Neural cell (in vitro differentiated cells): ENCODE data around the gene ANKRD45. TPM values are rescaled to one million over a fixed set of nuclear protein-coding genes. Genes with fewer than 3 reads are reported as not detected.
"Not testable (repeated sequence)": the region's sequence is repeated elsewhere in the genome, so short reads cannot be mapped to it uniquely, and the experiment has no call there.

ENCODE experiments used
- H2AFZ ChIP-seq: fragments of 200-600, 300-800 bp; sonication (generic), shearing (Covaris generic); 2 replicates; pipeline ENCODE4 v1.6.0; 2014; ENCODE audit warnings: low read depth, mild to moderate bottlenecking, antibody characterized with exemption, low read length, moderate library complexity
- H3F3A ChIP-seq: fragments of 200-600 bp; shearing (Covaris generic); 2 replicates; pipeline ENCODE4 v1.6.1; 2016; ENCODE audit warnings: mild to moderate bottlenecking, moderate library complexity, mixed read lengths, antibody characterized with exemption, low read length; ENCODE audit not compliant: insufficient read depth, poor library complexity, severe bottlenecking
- H3K27ac ChIP-seq: fragments of 200-600, 300-800 bp; sonication (generic), shearing (Covaris generic); 2 replicates; pipeline ENCODE4 v1.5.1; 2014; ENCODE audit warnings: mild to moderate bottlenecking, low read length, moderate library complexity
- H3K27me3 ChIP-seq: fragments of 300-800, 200-600 bp; sonication (generic), shearing (Covaris generic); 2 replicates; pipeline ENCODE4 v1.6.0; 2014; ENCODE audit warnings: mild to moderate bottlenecking, low read depth, low read length, moderate library complexity; ENCODE audit not compliant: insufficient read depth
- H3K36me3 ChIP-seq: fragments of 300-800, 200-600 bp; sonication (generic), shearing (Covaris generic); 2 replicates; pipeline ENCODE4 v1.5.1; 2014; ENCODE audit warnings: mild to moderate bottlenecking, antibody characterized with exemption, low read length, moderate library complexity; ENCODE audit not compliant: insufficient read depth
- H3K4me2 ChIP-seq: fragments of 300-800, 200-600 bp; sonication (generic), shearing (Covaris generic); 2 replicates; pipeline ENCODE4 v1.6.0; 2014; ENCODE audit warnings: mild to moderate bottlenecking, low read length
- H3K4me3 ChIP-seq: fragments of 300-800, 200-600 bp; sonication (generic), shearing (Covaris generic); 2 replicates; pipeline ENCODE4 v1.5.1; 2014; ENCODE audit warnings: mild to moderate bottlenecking, low read length, moderate library complexity
- H3K79me2 ChIP-seq: fragments of 200-600 bp; shearing (Covaris generic); replicated peaks from 2 replicates; pipeline ENCODE4 v1.6.0; 2014; ENCODE audit warnings: mild to moderate bottlenecking, low read length, moderate library complexity; ENCODE audit not compliant: insufficient read depth
- H3K9ac ChIP-seq: fragments of 300-800, 200-600 bp; sonication (generic), shearing (Covaris generic); 2 replicates; pipeline ENCODE4 v1.6.1; 2016; ENCODE audit warnings: mild to moderate bottlenecking, low read length, mixed read lengths
- H3K9me2 ChIP-seq: fragments of 200-600 bp; shearing (Covaris generic); 2 replicates; pipeline ENCODE4 v1.6.1; 2016; ENCODE audit warnings: mild to moderate bottlenecking, low read length, mixed read lengths; ENCODE audit not compliant: insufficient read depth
- H3K9me3 ChIP-seq: fragments of 200-600, 300-800 bp; sonication (generic), shearing (Covaris generic); 2 replicates; pipeline ENCODE4 v1.6.1; 2016; ENCODE audit warnings: mild to moderate bottlenecking, mixed run types, low read length, moderate library complexity, mixed read lengths
- H4K20me1 ChIP-seq: fragments of 200-600 bp; shearing (Covaris generic); 2 replicates; pipeline ENCODE4 v1.6.1; 2016; ENCODE audit warnings: mild to moderate bottlenecking, mixed run types; ENCODE audit not compliant: insufficient read depth
- EP300 ChIP-seq: fragments of 450-650 bp; conservative IDR thresholded peaks from 2 replicates; pipeline ENCODE4 v1.6.1; 2014; ENCODE audit warnings: antibody characterized with exemption, mild to moderate bottlenecking, moderate library complexity; ENCODE audit not compliant: poor library complexity, severe bottlenecking
- EZH2 ChIP-seq: fragments of 200-600, 300-800 bp; shearing (Covaris generic), sonication (generic); IDR thresholded peaks from 2 replicates; pipeline ENCODE4 v1.6.1; 2014; ENCODE audit warnings: antibody characterized with exemption, low read length, borderline replicate concordance, mild to moderate bottlenecking; ENCODE audit not compliant: insufficient read depth, poor library complexity, severe bottlenecking
- MXI1 ChIP-seq: fragments of 450-650 bp; conservative IDR thresholded peaks from 2 replicates; pipeline ENCODE4 v1.6.1; 2014; ENCODE audit warnings: antibody characterized with exemption, mild to moderate bottlenecking; ENCODE audit not compliant: poor library complexity, severe bottlenecking
- RAD21 ChIP-seq: fragments of 450-650 bp; conservative IDR thresholded peaks from 2 replicates; pipeline ENCODE4 v1.6.1; 2014; ENCODE audit warnings: antibody characterized with exemption, mild to moderate bottlenecking, moderate library complexity
- REST ChIP-seq: IDR thresholded peaks from 2 replicates; pipeline ENCODE4 v1.6.1; 2012; ENCODE audit warnings: borderline replicate concordance
- SMC3 ChIP-seq: fragments of 450-650 bp; conservative IDR thresholded peaks from 2 replicates; pipeline ENCODE4 v1.6.1; 2014; ENCODE audit warnings: antibody characterized with exemption, mild to moderate bottlenecking, moderate library complexity; ENCODE audit not compliant: poor library complexity
- TAF1 ChIP-seq: IDR thresholded peaks from 2 replicates; pipeline ENCODE4 v1.6.1; 2012; ENCODE audit warnings: low read depth
- polyA plus RNA-seq: library from polyadenylated mRNA; depleted of rRNA; stranded (reverse); fragments of >200 nt; gene quantifications from 2 replicates; pipeline ENCODE4 v1.2.3, GENCODE V29; 2014
- TF ChIP-seq, protein P1 (sequence below): fragments of 450-650 bp; IDR thresholded peaks from 2 replicates; pipeline ENCODE4 v1.5.1; 2014; ENCODE audit warnings: antibody characterized with exemption, mild to moderate bottlenecking, moderate library complexity; ENCODE audit not compliant: poor library complexity, severe bottlenecking

ANKRD45 gene
- polyA plus RNA-seq, 1 donor from 2014 or later, result 8.7 TPM

GRCh38 chr1:173682184-173682583 lies 12.5 kb upstream of the ANKRD45 start:
- Histone ChIP-seq H3K9me2 (no peaks in the 10 kb centered on the region), H3K36me3 (no peaks in the 10 kb centered on the region), H4K20me1 (no peaks in the 10 kb centered on the region), H3K27me3 (no peaks in the 10 kb centered on the region), H3K4me2 (no peak overlapping the region), H3K9me3 (no peaks in the 10 kb centered on the region), H3K9ac (no peak overlapping the region), H3K27ac (no peak overlapping the region), H2AFZ (no peak overlapping the region), H3K4me3 (no peak overlapping the region), H3F3A (no peaks in the 10 kb centered on the region), H3K79me2 (no peaks in the 10 kb centered on the region)
- TF ChIP-seq, protein P1, sequence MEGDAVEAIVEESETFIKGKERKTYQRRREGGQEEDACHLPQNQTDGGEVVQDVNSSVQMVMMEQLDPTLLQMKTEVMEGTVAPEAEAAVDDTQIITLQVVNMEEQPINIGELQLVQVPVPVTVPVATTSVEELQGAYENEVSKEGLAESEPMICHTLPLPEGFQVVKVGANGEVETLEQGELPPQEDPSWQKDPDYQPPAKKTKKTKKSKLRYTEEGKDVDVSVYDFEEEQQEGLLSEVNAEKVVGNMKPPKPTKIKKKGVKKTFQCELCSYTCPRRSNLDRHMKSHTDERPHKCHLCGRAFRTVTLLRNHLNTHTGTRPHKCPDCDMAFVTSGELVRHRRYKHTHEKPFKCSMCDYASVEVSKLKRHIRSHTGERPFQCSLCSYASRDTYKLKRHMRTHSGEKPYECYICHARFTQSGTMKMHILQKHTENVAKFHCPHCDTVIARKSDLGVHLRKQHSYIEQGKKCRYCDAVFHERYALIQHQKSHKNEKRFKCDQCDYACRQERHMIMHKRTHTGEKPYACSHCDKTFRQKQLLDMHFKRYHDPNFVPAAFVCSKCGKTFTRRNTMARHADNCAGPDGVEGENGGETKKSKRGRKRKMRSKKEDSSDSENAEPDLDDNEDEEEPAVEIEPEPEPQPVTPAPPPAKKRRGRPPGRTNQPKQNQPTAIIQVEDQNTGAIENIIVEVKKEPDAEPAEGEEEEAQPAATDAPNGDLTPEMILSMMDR, result no peak
- no peak for TF ChIP-seq SMC3
- TF ChIP-seq RAD21, result no peak
- no peak for TF ChIP-seq REST
- no peak for TF ChIP-seq EZH2

- not testable (repeated sequence) for H3K9ac ChIP-seq, H3K36me3 ChIP-seq, H2AFZ ChIP-seq, H3K27ac ChIP-seq, H3K79me2 ChIP-seq, H3K4me3 ChIP-seq, H3K9me3 ChIP-seq, H3K9me2 ChIP-seq, H3K4me2 ChIP-seq, H3F3A ChIP-seq, H4K20me1 ChIP-seq, H3K27me3 ChIP-seq
These were observed 10.5 kb upstream of the ANKRD45 start for GRCh38 chr1:173680152-173680551.

DNA sequence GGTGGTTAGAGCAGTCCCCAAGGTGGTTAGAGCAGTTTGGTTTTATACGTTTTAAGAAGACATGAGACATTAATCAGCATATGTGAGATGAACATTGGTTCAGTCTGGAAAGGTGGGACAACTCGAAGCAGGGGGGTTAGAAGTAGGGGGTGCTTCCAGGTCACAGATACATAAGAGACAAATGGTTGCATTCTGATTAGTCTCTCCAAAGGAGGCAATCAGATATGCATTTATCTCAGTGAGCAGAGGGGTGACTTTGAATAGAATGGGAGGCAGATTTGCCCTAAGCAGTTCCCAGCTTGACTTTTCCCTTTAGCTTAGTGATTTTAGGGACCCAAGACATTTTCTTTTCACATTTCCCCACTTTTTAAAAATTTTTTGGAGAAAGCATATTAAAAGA lies 4.8 kb upstream of the ANKRD45 start:
- not testable (repeated sequence) for H3F3A ChIP-seq, H3K36me3 ChIP-seq, H3K9me2 ChIP-seq, H4K20me1 ChIP-seq, H3K4me2 ChIP-seq, H3K79me2 ChIP-seq, H3K27me3 ChIP-seq, H3K4me3 ChIP-seq, H2AFZ ChIP-seq, H3K9ac ChIP-seq, H3K9me3 ChIP-seq, H3K27ac ChIP-seq

- H3K9me2 ChIP-seq, result no peaks in the 10 kb centered on the region
- H3K27me3 ChIP-seq, result no peaks in the 10 kb centered on the region
- H2AFZ ChIP-seq, result no peak overlapping the region
- no peaks in the 10 kb centered on the region for H3K36me3 ChIP-seq
- H3K27ac ChIP-seq, result no peak overlapping the region
- H4K20me1 ChIP-seq, result no peaks in the 10 kb centered on the region
- no peak overlapping the region for H3K4me2 ChIP-seq
- peaks cover 4% of the 10 kb centered on the region for H3K79me2 ChIP-seq
- H3K9me3 ChIP-seq, result no peaks in the 10 kb centered on the region
- no peak overlapping the region for H3K4me3 ChIP-seq
- no peaks in the 10 kb centered on the region for H3F3A ChIP-seq
- H3K9ac ChIP-seq, result no peak overlapping the region
- TF ChIP-seq EP300 (no peak), TAF1 (no peak), SMC3 (no peak), EZH2 (no peak), MXI1 (no peak)
- TF ChIP-seq, protein P1, result no peak
These were observed 3.0 kb downstream of the ANKRD45 start for GRCh38 chr1:173666646-173667045.
